Measurements from ENCODE around the gene BAK1.

GRCh38 chr6:33616913-33617312, 36.8 kb upstream of the BAK1 start:
- no peak for TF ChIP-seq CTCF (IDR thresholded peaks at IDR 0.05)
- TF ChIP-seq POLR2AphosphoS5 (IDR thresholded peaks at IDR 0.05), result no peak
- TF ChIP-seq POLR2A (IDR thresholded peaks at IDR 0.05), result no peak

All from suprapubic skin (tissue), 4 donors.